Measurements from ENCODE around the gene PNMA8A. TPM values are rescaled to one million over a fixed set of nuclear protein-coding genes. Genes with fewer than 3 reads are reported as not detected.
A peak's percentile ranks its signal among the peaks of the same experiment; 100 is the strongest.

The PNMA8A gene
- total RNA-seq, 4 donors from 2014 or later, result 8.9 to 33.8 (median 19.5) TPM

DNA sequence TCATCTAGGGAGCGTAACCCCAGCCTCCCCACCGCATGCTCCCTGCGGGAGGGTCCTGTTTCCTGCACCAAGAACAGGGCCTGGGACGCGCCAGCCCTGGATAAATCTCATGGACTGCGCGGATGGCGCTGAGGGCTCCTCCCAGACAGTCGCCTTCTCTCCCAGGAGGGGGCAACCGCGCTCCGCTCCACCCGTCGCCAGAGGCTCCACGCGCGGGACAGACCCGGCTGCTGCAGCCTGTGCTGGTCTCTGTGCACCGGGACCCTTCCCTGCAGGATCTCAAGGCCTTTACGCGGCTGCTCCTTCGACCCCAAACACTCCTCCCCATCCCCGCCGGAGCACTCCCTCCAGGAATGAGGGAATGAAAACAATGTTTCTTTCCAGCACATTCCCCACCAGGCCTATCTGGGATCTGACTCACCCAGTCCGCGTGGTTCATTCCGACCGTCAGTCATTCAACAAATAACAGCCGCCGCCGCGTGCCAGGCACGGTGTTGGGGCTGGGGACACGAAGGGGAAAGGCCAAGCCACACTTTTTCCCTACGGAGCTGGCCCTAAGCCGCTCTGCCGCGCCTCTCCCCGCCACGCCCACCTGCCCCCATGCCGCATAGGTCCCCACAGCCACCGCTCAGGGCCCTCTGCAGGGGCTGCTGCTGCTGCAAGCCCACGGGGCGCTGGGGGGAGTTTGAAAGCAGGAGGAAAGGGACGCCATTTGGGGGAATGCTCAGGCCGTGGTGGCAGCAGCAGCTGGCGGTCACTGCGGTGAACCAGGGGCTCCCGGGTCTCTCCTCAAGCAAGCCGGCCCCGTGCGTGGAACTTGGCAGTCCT lies 18.3 kb upstream of the PNMA8A start:
- peaks cover 12% of the 10 kb centered on the region for H3K27me3 ChIP-seq
- H3K27ac ChIP-seq, result no peak overlapping the region
- TF ChIP-seq, protein P1, sequence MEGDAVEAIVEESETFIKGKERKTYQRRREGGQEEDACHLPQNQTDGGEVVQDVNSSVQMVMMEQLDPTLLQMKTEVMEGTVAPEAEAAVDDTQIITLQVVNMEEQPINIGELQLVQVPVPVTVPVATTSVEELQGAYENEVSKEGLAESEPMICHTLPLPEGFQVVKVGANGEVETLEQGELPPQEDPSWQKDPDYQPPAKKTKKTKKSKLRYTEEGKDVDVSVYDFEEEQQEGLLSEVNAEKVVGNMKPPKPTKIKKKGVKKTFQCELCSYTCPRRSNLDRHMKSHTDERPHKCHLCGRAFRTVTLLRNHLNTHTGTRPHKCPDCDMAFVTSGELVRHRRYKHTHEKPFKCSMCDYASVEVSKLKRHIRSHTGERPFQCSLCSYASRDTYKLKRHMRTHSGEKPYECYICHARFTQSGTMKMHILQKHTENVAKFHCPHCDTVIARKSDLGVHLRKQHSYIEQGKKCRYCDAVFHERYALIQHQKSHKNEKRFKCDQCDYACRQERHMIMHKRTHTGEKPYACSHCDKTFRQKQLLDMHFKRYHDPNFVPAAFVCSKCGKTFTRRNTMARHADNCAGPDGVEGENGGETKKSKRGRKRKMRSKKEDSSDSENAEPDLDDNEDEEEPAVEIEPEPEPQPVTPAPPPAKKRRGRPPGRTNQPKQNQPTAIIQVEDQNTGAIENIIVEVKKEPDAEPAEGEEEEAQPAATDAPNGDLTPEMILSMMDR (IDR thresholded peaks at IDR 0.05), result peak in 4 of 6 experiments; percentile 7 to 29 (median 24)
- TF ChIP-seq POLR2A (IDR thresholded peaks at IDR 0.05), result no peak
- DNase-seq, result peak in 1 of 2 donors; percentile 31
- peaks cover 19 to 34% of the 10 kb centered on the region in 2 donors for H3K4me1 ChIP-seq
- H3K4me3 ChIP-seq (replicated peaks in 1 of 3), result no peak overlapping the region
- H3K36me3 ChIP-seq, result no peaks in the 10 kb centered on the region
- WGBS, 2 donors, result 5 to 13% methylated on average over 16 to 44 of the region's 52 CpGs
- intact Hi-C loops (cut with DNase I), result loop anchor here (2.0 to 10.0 kb wide), 2 partner anchors 93 to 205 kb away; no protein-coding TSS in a partner anchor
- H3K9me3 ChIP-seq, result no peaks in the 10 kb centered on the region

- Histone ChIP-seq H3K4me1 (peaks cover 19 to 32% of the 10 kb centered on the region in 2 donors), H3K9me3 (no peaks in the 10 kb centered on the region), H3K36me3 (no peaks in the 10 kb centered on the region), H3K27ac (no peak overlapping the region), H3K4me3 (replicated peaks in 1 of 3) (no peak overlapping the region), H3K27me3 (peaks cover 12% of the 10 kb centered on the region)
- intact Hi-C loops (cut with DNase I), result loop anchor here (2.0 to 10.0 kb wide), 2 partner anchors 92 to 204 kb away; no protein-coding TSS in a partner anchor
- no peak for DNase-seq
- WGBS, 2 donors, result 46 to 52% methylated on average over 9 to 11 of the region's 11 CpGs
- no peak for TF ChIP-seq POLR2A (IDR thresholded peaks at IDR 0.05)
- TF ChIP-seq, protein P1 (IDR thresholded peaks at IDR 0.05), result no peak
Measured at GRCh38 chr19:46488551-46488950, 17.2 kb upstream of the PNMA8A start.

DNA sequence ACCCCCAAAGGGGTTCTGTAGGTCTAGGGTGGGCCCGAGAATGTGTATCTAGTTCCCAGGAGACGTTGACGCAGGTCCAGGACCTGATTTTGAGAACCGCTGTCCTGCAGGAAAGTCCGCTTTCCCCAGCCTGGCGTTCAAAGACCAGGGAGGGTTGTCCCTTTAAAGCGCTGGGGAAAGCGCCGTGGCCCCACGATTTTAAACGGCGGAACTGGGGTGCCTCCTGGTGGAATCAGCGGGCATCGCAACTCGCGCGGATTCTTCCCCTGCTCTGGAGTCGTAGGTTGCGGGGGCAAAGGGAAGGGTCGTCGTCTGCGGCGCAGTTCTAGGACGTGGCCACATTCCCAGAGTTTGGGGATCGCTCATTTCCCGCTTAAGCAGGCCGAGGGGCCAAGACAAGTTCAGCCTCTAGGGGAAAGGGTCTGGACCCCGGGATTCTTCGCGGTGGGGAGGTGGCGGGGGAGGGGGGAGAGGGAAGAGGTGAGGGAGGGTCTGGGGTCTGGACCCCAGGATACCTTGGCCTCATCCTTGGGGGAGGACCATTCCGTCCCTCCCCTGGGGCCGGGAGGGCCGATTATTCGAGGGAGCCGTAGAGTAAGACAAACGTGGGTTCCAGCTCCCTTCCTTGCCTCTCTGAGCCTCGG lies 16.6 kb upstream of the PNMA8A start:
- TF ChIP-seq, protein P1 (IDR thresholded peaks at IDR 0.05), result peak; percentile 85 to 98 (median 96)
- TF ChIP-seq POLR2A (IDR thresholded peaks at IDR 0.05), result no peak
- H3K36me3 ChIP-seq, result no peaks in the 10 kb centered on the region
- peaks cover 12% of the 10 kb centered on the region for H3K27me3 ChIP-seq
- H3K9me3 ChIP-seq, result no peaks in the 10 kb centered on the region
- intact Hi-C loops (cut with DNase I), result loop anchor here (2.0 to 10.0 kb wide), 3 partner anchors 85 to 203 kb away; no protein-coding TSS in a partner anchor
- H3K4me3 ChIP-seq (replicated peaks in 1 of 3), result peak overlapping the region in 1 of 3 donors; percentile 1
- 9 to 15% methylated on average over 8 to 20 of the region's 38 CpGs for WGBS, 2 donors
- DNase-seq, result peak; percentile 73 to 77
- H3K27ac ChIP-seq, result no peak overlapping the region
- peaks cover 14 to 25% of the 10 kb centered on the region in 2 donors for H3K4me1 ChIP-seq

GRCh38 chr19:46487178-46487801 lies 15.9 kb upstream of the PNMA8A start:
- Histone ChIP-seq H3K36me3 (no peaks in the 10 kb centered on the region), H3K9me3 (no peaks in the 10 kb centered on the region), H3K4me1 (peaks cover 14 to 24% of the 10 kb centered on the region in 2 donors), H3K4me3 (replicated peaks in 1 of 3) (peak overlapping the region in 1 of 3 donors; percentile 1), H3K27me3 (peaks cover 12% of the 10 kb centered on the region), H3K27ac (no peak overlapping the region)
- no peak for DNase-seq
- intact Hi-C loops (cut with DNase I), result loop anchor here (2.0 to 10.0 kb wide), 2 partner anchors 84 to 202 kb away; no protein-coding TSS in a partner anchor
- TF ChIP-seq, protein P1 (IDR thresholded peaks at IDR 0.05), result no peak
- TF ChIP-seq POLR2A (IDR thresholded peaks at IDR 0.05), result no peak
- 11 to 40% methylated on average over 6 to 8 of the region's 19 CpGs for WGBS, 2 donors

Data from thyroid gland (tissue), 4 donors.